Choroid plexus epithelial cell (primary cell): ENCODE data around the gene PKDCC.
A peak's percentile ranks its signal among the peaks of the same experiment; 100 is the strongest.

Experiments used
- DNase-seq: peaks from one replicate; pipeline ENCODE4 v3.0.0-alpha.2; 2010; ENCODE audit warnings: low read depth
- H3K4me3 ChIP-seq: 2 replicates; pipeline ENCODE4 v1.5.1; 2011; ENCODE audit warnings: low read depth, mild to moderate bottlenecking, control low read depth, low read length, moderate library complexity
- CTCF ChIP-seq: conservative IDR thresholded peaks from 2 replicates; pipeline ENCODE4 v1.5.1; 2011; ENCODE audit warnings: low read depth, mild to moderate bottlenecking, control low read depth, inconsistent platforms, low read length, moderate library complexity

PKDCC gene

GRCh38 chr2:42013409-42013808 is 34.4 kb upstream of the PKDCC start:
- no peak for DNase-seq
- TF ChIP-seq CTCF: no peak
- no peak overlapping the region for H3K4me3 ChIP-seq

- DNase-seq: peak; percentile 91
- no peak overlapping the region for H3K4me3 ChIP-seq
- no peak for TF ChIP-seq CTCF
Measured at GRCh38 chr2:42021464-42021863, 26.4 kb upstream of the PKDCC start.

- TF ChIP-seq CTCF: no peak
- peak; percentile 76 for DNase-seq
- H3K4me3 ChIP-seq: no peak overlapping the region
Measured at GRCh38 chr2:42025151-42025582, 22.7 kb upstream of the PKDCC start.

- DNase-seq: no peak
- no peak for TF ChIP-seq CTCF
- H3K4me3 ChIP-seq: no peak overlapping the region
Measured at GRCh38 chr2:42026272-42026671, 21.5 kb upstream of the PKDCC start.

GRCh38 chr2:42028571-42029148 is 19.2 kb upstream of the PKDCC start:
- DNase-seq: peak; percentile 37
- H3K4me3 ChIP-seq: no peak overlapping the region
- no peak for TF ChIP-seq CTCF

- no peak overlapping the region for H3K4me3 ChIP-seq
- TF ChIP-seq CTCF: no peak
- no peak for DNase-seq
Measured at GRCh38 chr2:42029171-42029570, 18.6 kb upstream of the PKDCC start.

- no peak for DNase-seq
- no peak overlapping the region for H3K4me3 ChIP-seq
- no peak for TF ChIP-seq CTCF
Measured at GRCh38 chr2:42029639-42030199, 18.1 kb upstream of the PKDCC start.
